CD4-positive, alpha-beta memory T cell (primary cell): ENCODE results near the gene MMP17. TPM values are rescaled to one million over a fixed set of nuclear protein-coding genes. Genes with fewer than 3 reads are reported as not detected.

Source experiments
- CTCF ChIA-PET: fragments of 350-600 bp; sonication (Branson Sonifier 250); formaldehyde crosslinking; loops from one replicate; lab custom pipeline; 2021; ENCODE audit warnings: inconsistent platforms; ENCODE audit not compliant: partially characterized antibody; lab: Charles Lee
- POLR2A ChIA-PET: fragments of 350-600 bp; sonication (Branson Sonifier 250); formaldehyde crosslinking; loops from one replicate; lab custom pipeline; 2021; ENCODE audit not compliant: partially characterized antibody; lab: Charles Lee
- DNase-seq, 5 donors: peaks; one replicate each; pipeline versions ENCODE4 v3.0.0 to v3.0.0-alpha.2; 2020 to 2022; ENCODE audit warnings: mixed read lengths in 1 of 5
- H3K27ac ChIP-seq: one replicate; pipeline ENCODE4 v1.7.0; 2013; ENCODE audit warnings: low read depth, low read length
- H3K27me3 ChIP-seq: 2 replicates; pipeline ENCODE4 v1.7.0; 2013; ENCODE audit warnings: mild to moderate bottlenecking, low read length, moderate library complexity; ENCODE audit not compliant: insufficient read depth
- H3K36me3 ChIP-seq: 2 replicates; pipeline ENCODE4 v1.7.0; 2013; ENCODE audit warnings: mild to moderate bottlenecking, low read length, moderate library complexity; ENCODE audit not compliant: insufficient read depth
- H3K4me1 ChIP-seq: 2 replicates; pipeline ENCODE4 v1.7.0; 2013; ENCODE audit warnings: mild to moderate bottlenecking, low read length, moderate library complexity; ENCODE audit not compliant: insufficient read depth
- H3K4me3 ChIP-seq, 2 donors: one replicate each; pipeline ENCODE4 v1.7.0; 2013; ENCODE audit warnings: low read length in 2 of 2, mild to moderate bottlenecking in 1 of 2
- H3K9me3 ChIP-seq, 2 donors: one replicate each; pipeline ENCODE4 v1.7.0; 2013; ENCODE audit warnings: low read length in 2 of 2, control low read depth in 1 of 2; ENCODE audit not compliant: control insufficient read depth in 1 of 2
- H3K27ac Mint-ChIP-seq, 7 donors: one replicate each; pipeline ENCODE4 v1.8.0; 2020 to 2021; ENCODE audit warnings: mixed read lengths in 7 of 7, mild to moderate bottlenecking in 6 of 7, inconsistent platforms in 3 of 7, moderate library complexity in 3 of 7
- H3K27me3 Mint-ChIP-seq, 2 donors: one replicate each; pipeline ENCODE4 v1.8.0; 2020 to 2021; ENCODE audit warnings: mixed read lengths in 2 of 2
- H3K36me3 Mint-ChIP-seq, 2 donors: one replicate each; pipeline ENCODE4 v1.8.0; 2020 to 2021; ENCODE audit warnings: mixed read lengths in 2 of 2, inconsistent platforms in 1 of 2, mild to moderate bottlenecking in 1 of 2
- H3K4me1 Mint-ChIP-seq, 4 donors: one replicate each; pipeline ENCODE4 v1.8.0; 2020 to 2021; ENCODE audit warnings: mixed read lengths in 4 of 4, mild to moderate bottlenecking in 1 of 4
- H3K4me3 Mint-ChIP-seq, 8 donors: one replicate each; pipeline ENCODE4 v1.8.0; 2020 to 2021; ENCODE audit warnings: mixed read lengths in 8 of 8, mild to moderate bottlenecking in 7 of 8, moderate library complexity in 6 of 8, inconsistent platforms in 3 of 8
- H3K9me3 Mint-ChIP-seq, 8 donors: one replicate each; pipeline ENCODE4 v1.8.0; 2020 to 2021; ENCODE audit warnings: mixed read lengths in 8 of 8, mild to moderate bottlenecking in 5 of 8, inconsistent platforms in 3 of 8, moderate library complexity in 1 of 8
- intact Hi-C: fragments of 100-400 bp; cut with micrococcal nuclease; formaldehyde crosslinking; loops from one replicate; pipeline ENCODE4 v1.15.1; 2023
- polyA plus RNA-seq, 2 donors: library from polyadenylated mRNA; unstranded; fragments of 300-500 nt; fragmentation: Illumina TruSeq; gene quantifications; one replicate each; pipeline ENCODE4 v1.2.3, GENCODE V29; 2021
- total RNA-seq, 2 experiments: library from RNA; stranded (reverse); gene quantifications; one replicate each; pipeline ENCODE4 v1.2.3, GENCODE V29; 2021

Gene MMP17
- total and polyA plus RNA-seq, 4 experiments from 2014 or later: 0.32 to 0.94 TPM; not detected in 2

DNA sequence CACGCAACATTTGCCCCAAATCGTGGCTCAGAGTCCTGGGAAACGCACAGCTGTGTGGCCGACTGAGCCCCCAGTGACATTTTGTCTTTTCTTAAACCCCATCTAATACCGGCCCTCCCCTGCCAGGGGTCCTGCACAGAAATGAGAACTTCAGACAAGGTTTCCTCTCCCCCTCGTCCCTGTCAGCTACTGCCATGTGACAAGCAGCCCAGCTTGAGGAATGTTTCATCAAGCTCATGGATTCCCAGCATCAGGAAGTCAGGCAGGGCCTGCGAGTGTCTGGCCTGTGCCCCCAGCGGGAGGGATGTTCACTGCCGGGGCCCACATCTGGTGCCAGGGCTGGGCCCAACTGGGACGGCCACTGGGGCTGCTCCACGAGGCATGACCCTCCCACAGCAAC, 15.9 kb downstream of the MMP17 start:
- ChIA-PET CTCF (no interaction called here), POLR2A (no interaction called here)
- H3K27ac Mint-ChIP-seq: no peak overlapping the region
- no peaks in the 10 kb centered on the region for H3K36me3 Mint-ChIP-seq
- Histone ChIP-seq H3K4me1 (no peaks in the 10 kb centered on the region), H3K27ac (no peak overlapping the region), H3K36me3 (no peaks in the 10 kb centered on the region), H3K27me3 (no peaks in the 10 kb centered on the region), H3K9me3 (no peaks in the 10 kb centered on the region), H3K4me3 (no peak overlapping the region)
- H3K4me3 Mint-ChIP-seq: no peak overlapping the region
- H3K9me3 Mint-ChIP-seq: peaks cover 0 to 2% (median 0%) of the 10 kb centered on the region in 8 donors
- no peaks in the 10 kb centered on the region for H3K4me1 Mint-ChIP-seq
- DNase-seq: no peak
- H3K27me3 Mint-ChIP-seq: no peaks in the 10 kb centered on the region
- intact Hi-C loops: no loop called here

- DNase-seq: no peak
- H3K36me3 Mint-ChIP-seq: no peaks in the 10 kb centered on the region
- POLR2A ChIA-PET: no interaction called here
- intact Hi-C loops: no loop called here
- Histone ChIP-seq H3K9me3 (no peaks in the 10 kb centered on the region), H3K27me3 (no peaks in the 10 kb centered on the region), H3K27ac (no peak overlapping the region), H3K4me1 (no peaks in the 10 kb centered on the region), H3K36me3 (no peaks in the 10 kb centered on the region), H3K4me3 (no peak overlapping the region)
- H3K4me1 Mint-ChIP-seq: no peaks in the 10 kb centered on the region
- peaks cover 0 to 2% (median 0%) of the 10 kb centered on the region in 8 donors for H3K9me3 Mint-ChIP-seq
- no peak overlapping the region for H3K27ac Mint-ChIP-seq
- H3K27me3 Mint-ChIP-seq: no peaks in the 10 kb centered on the region
- CTCF ChIA-PET: no interaction called here
- no peak overlapping the region for H3K4me3 Mint-ChIP-seq
Observed at GRCh38 chr12:131844656-131845055, 16.5 kb downstream of the MMP17 start.

- intact Hi-C loops: no loop called here
- Mint-ChIP-seq H3K27ac (no peak overlapping the region), H3K9me3 (peaks cover 0 to 2% (median 0%) of the 10 kb centered on the region in 8 donors), H3K36me3 (no peaks in the 10 kb centered on the region), H3K4me3 (no peak overlapping the region), H3K4me1 (no peaks in the 10 kb centered on the region), H3K27me3 (no peaks in the 10 kb centered on the region)
- no peak for DNase-seq
- Histone ChIP-seq H3K9me3 (no peaks in the 10 kb centered on the region), H3K27ac (no peak overlapping the region), H3K4me1 (no peaks in the 10 kb centered on the region), H3K27me3 (no peaks in the 10 kb centered on the region), H3K36me3 (no peaks in the 10 kb centered on the region), H3K4me3 (no peak overlapping the region)
- ChIA-PET CTCF (no interaction called here), POLR2A (no interaction called here)
Observed at GRCh38 chr12:131845121-131845520, 16.9 kb downstream of the MMP17 start.

DNA sequence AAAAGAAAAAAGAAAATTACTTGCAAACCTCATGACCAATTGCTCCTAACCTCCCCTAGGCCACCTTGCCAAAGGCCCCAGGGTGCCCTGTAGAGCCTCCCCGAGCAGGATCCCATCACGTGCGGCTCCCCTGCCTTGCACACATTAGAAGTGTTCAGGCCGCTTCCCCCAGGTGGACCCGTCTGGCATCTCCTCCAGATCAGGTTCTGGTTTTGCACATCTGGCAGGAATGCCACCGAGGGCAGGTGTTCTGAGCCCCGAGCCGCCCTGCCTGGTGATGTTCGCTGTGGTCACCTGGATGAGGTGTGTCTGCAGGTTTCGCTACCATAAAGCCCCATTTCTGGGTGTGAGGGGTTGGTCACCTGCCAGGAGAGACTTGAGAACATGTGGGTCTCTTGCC, 19.3 kb downstream of the MMP17 start:
- no peak for DNase-seq
- H3K27me3 Mint-ChIP-seq: no peaks in the 10 kb centered on the region
- Histone ChIP-seq H3K27me3 (no peaks in the 10 kb centered on the region), H3K4me3 (no peak overlapping the region), H3K4me1 (no peaks in the 10 kb centered on the region), H3K36me3 (no peaks in the 10 kb centered on the region), H3K27ac (no peak overlapping the region), H3K9me3 (no peaks in the 10 kb centered on the region)
- POLR2A ChIA-PET: no interaction called here
- intact Hi-C loops: no loop called here
- no peaks in the 10 kb centered on the region for H3K4me1 Mint-ChIP-seq
- H3K9me3 Mint-ChIP-seq: no peaks in the 10 kb centered on the region
- H3K4me3 Mint-ChIP-seq: no peak overlapping the region
- CTCF ChIA-PET: no interaction called here
- H3K36me3 Mint-ChIP-seq: no peaks in the 10 kb centered on the region
- no peak overlapping the region for H3K27ac Mint-ChIP-seq

GRCh38 chr12:131848753-131849152, 20.6 kb downstream of the MMP17 start:
- CTCF ChIA-PET: no interaction called here
- no peaks in the 10 kb centered on the region for H3K36me3 Mint-ChIP-seq
- intact Hi-C loops: no loop called here
- Histone ChIP-seq H3K4me3 (no peak overlapping the region), H3K4me1 (no peaks in the 10 kb centered on the region), H3K27ac (no peak overlapping the region), H3K36me3 (no peaks in the 10 kb centered on the region), H3K9me3 (no peaks in the 10 kb centered on the region), H3K27me3 (no peaks in the 10 kb centered on the region)
- H3K4me1 Mint-ChIP-seq: no peaks in the 10 kb centered on the region
- H3K9me3 Mint-ChIP-seq: no peaks in the 10 kb centered on the region
- no peak overlapping the region for H3K27ac Mint-ChIP-seq
- POLR2A ChIA-PET: no interaction called here
- no peak overlapping the region for H3K4me3 Mint-ChIP-seq
- DNase-seq: no peak
- H3K27me3 Mint-ChIP-seq: no peaks in the 10 kb centered on the region

GRCh38 chr12:131849700-131850553, 21.7 kb downstream of the MMP17 start:
- no peaks in the 10 kb centered on the region for H3K4me1 ChIP-seq
- no peak for DNase-seq
- H3K27me3 Mint-ChIP-seq: no peaks in the 10 kb centered on the region
- ChIA-PET POLR2A (no interaction called here), CTCF (interaction anchor here (0.9 kb wide), 1 partner anchor 47 kb away, joined by 3 read pairs; no protein-coding TSS in a partner anchor)
- no peak overlapping the region for H3K4me3 Mint-ChIP-seq
- no peaks in the 10 kb centered on the region for H3K4me1 Mint-ChIP-seq
- no peaks in the 10 kb centered on the region for H3K9me3 Mint-ChIP-seq
- H3K27me3 ChIP-seq: no peaks in the 10 kb centered on the region
- no peaks in the 10 kb centered on the region for H3K9me3 ChIP-seq
- no peak overlapping the region for H3K27ac Mint-ChIP-seq
- H3K27ac ChIP-seq: no peak overlapping the region
- H3K36me3 Mint-ChIP-seq: no peaks in the 10 kb centered on the region
- H3K36me3 ChIP-seq: no peaks in the 10 kb centered on the region
- H3K4me3 ChIP-seq: no peak overlapping the region
- intact Hi-C loops: no loop called here

GRCh38 chr12:131850856-131851559, 22.8 kb downstream of the MMP17 start:
- Mint-ChIP-seq H3K4me3 (no peak overlapping the region), H3K27me3 (no peaks in the 10 kb centered on the region), H3K9me3 (no peaks in the 10 kb centered on the region), H3K27ac (no peak overlapping the region), H3K36me3 (no peaks in the 10 kb centered on the region), H3K4me1 (peaks cover 0 to under 1% (median 0%) of the 10 kb centered on the region in 4 donors)
- H3K27me3 ChIP-seq: no peaks in the 10 kb centered on the region
- POLR2A ChIA-PET: no interaction called here
- no peaks in the 10 kb centered on the region for H3K9me3 ChIP-seq
- intact Hi-C loops: no loop called here
- peak in 1 of 5 donors; percentile 12 for DNase-seq
- no peaks in the 10 kb centered on the region for H3K4me1 ChIP-seq
- H3K27ac ChIP-seq: no peak overlapping the region
- CTCF ChIA-PET: interaction anchor here (0.6 to 0.7 kb wide), 2 partner anchors 99 to 113 kb away, joined by 3 to 4 read pairs; partner anchors contain the start of gene EP400
- H3K36me3 ChIP-seq: no peaks in the 10 kb centered on the region
- no peak overlapping the region for H3K4me3 ChIP-seq
